Spinal cord (tissue), 10 donors: ENCODE data around the gene GPAT3. TPM values are rescaled to one million over a fixed set of nuclear protein-coding genes. Genes with fewer than 3 reads are reported as not detected.

Experiments
- DNase-seq, 6 donors: peaks; one replicate each; pipeline versions ENCODE4 v3.0.0 to v3.0.0-alpha.2; 2013 to 2015; ENCODE audit warnings: low spot score in 6 of 6, low read depth in 4 of 6
- H3K27ac ChIP-seq: one replicate; pipeline ENCODE4 v1.5.1; 2013; ENCODE audit warnings: low read depth, low read length, control low read depth
- H3K27me3 ChIP-seq: one replicate; pipeline ENCODE4 v1.6.1; 2013; ENCODE audit warnings: low read length; ENCODE audit not compliant: control insufficient read depth, insufficient read depth
- H3K36me3 ChIP-seq: one replicate; pipeline ENCODE4 v1.6.1; 2013; ENCODE audit warnings: low read length; ENCODE audit not compliant: control insufficient read depth, insufficient read depth
- H3K4me1 ChIP-seq: one replicate; pipeline ENCODE4 v1.6.1; 2013; ENCODE audit warnings: low read length; ENCODE audit not compliant: control insufficient read depth, insufficient read depth
- H3K4me3 ChIP-seq: one replicate; pipeline ENCODE4 v1.5.1; 2013; ENCODE audit warnings: low read depth, low read length, control low read depth
- H3K9me3 ChIP-seq: one replicate; pipeline ENCODE4 v1.6.1; 2013; ENCODE audit warnings: low read length; ENCODE audit not compliant: control insufficient read depth, insufficient read depth
- WGBS: methylation state at CpG from one replicate; pipeline ENCODE4 v1.1.5; 2013; ENCODE audit warnings: missing lambda C conversion rate; ENCODE audit not compliant: insufficient coverage; 5-methylcytosine and 5-hydroxymethylcytosine counted together
- polyA plus RNA-seq, 2 donors: library from polyadenylated mRNA; unstranded; fragments of 120-200 nt; gene quantifications; one replicate each; pipeline ENCODE4 v1.2.1, GENCODE V29; 2013; ENCODE audit not compliant: insufficient read length in 2 of 2
- total RNA-seq, 2 donors: library from RNA; depleted of rRNA in 1 of 2; stranded (reverse); fragments of 120-200 nt in 1 of 2; fragments of >200 nt in 1 of 2; gene quantifications; one replicate each; pipeline versions ENCODE4 v1.2.3 to v1.2.4, GENCODE V29; 2013 to 2014
- donor health status: healthy.

GPAT3 gene
- total and polyA plus RNA-seq, 4 donors: 3.4 to 7.4 (median 4.0) TPM

- peaks cover 4% of the 10 kb centered on the region for H3K9me3 ChIP-seq
- no CpG with 5 or more reads among the region's 1 CpG for WGBS
- DNase-seq: no peak
- no peaks in the 10 kb centered on the region for H3K36me3 ChIP-seq
- H3K4me1 ChIP-seq: no peaks in the 10 kb centered on the region
- H3K4me3 ChIP-seq: no peak overlapping the region
- no peaks in the 10 kb centered on the region for H3K27me3 ChIP-seq
- no peak overlapping the region for H3K27ac ChIP-seq
Measured at GRCh38 chr4:83625821-83626220, 89.9 kb downstream of the GPAT3 start.

DNA sequence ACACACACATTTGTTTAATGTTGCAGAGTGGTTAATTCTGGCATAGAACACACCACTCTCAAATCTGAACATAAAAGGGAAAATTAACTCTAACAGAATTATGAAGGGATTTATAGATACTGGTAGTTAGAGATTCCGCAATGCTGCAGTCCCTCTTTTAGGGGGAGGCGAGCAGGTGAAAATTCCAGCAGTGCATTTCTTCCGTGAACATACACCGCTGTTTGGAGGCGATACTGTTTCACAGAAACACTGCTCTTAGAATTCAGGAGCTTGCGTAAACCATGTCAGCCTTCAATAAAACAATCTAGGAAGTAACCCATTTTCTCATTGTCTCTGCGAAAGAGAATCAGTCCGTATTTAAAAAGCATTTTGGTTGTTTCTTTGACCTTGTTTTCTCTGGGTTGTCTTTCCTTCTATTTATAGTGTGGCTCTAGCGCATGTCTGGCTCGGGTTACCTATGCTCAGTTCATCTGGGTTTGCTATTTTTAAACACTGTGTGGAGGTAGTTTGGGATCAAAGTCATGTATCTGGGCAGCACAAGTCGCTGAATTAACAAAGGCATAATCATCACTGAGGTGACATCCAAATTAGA lies 90.4 kb downstream of the GPAT3 start:
- 79% methylated on average over 5 of the region's 11 CpGs for WGBS
- Histone ChIP-seq H3K4me3 (no peak overlapping the region), H3K27ac (no peak overlapping the region), H3K4me1 (no peaks in the 10 kb centered on the region), H3K36me3 (no peaks in the 10 kb centered on the region), H3K27me3 (no peaks in the 10 kb centered on the region), H3K9me3 (peaks cover 4% of the 10 kb centered on the region)
- no peak for DNase-seq

DNA sequence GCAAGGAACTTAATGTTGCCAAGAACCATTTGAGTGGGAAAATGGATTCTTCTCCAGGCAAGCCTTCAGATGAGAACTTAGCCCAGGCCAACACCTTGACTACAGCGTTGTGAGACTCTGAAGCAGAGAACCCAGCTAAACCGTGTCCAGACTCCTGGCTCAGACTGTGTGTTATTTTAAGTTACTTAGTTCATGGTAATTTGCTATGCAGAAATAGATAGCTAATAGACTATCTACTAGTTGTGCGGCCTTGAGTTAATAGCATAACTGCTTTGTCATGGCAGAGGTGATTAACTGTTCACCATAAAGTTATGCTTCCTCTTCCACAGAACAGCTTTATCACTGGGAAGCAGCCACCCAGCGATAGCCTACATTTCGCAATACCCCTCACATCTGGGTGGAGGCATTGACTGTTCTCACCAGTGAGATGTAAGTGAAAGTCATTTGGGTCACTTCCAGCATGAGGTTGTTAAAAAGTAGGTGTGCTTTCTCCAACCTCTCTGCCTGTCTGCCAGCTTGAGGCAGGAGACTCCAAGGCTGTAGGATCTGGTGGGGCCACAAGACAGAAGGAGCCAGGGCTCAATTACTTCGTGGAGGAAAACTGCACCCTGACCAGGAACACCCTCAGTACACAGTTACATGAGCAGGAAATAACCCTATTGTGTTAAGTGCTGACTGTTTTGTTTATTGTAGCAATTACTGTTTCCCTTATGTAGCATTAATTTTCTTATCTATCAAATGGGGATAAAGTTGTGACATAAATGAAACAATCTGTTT lies 94.2 kb downstream of the GPAT3 start:
- Histone ChIP-seq H3K27ac (no peak overlapping the region), H3K9me3 (no peaks in the 10 kb centered on the region)
- 100% methylated on average over 1 of the region's 6 CpGs for WGBS

DNA sequence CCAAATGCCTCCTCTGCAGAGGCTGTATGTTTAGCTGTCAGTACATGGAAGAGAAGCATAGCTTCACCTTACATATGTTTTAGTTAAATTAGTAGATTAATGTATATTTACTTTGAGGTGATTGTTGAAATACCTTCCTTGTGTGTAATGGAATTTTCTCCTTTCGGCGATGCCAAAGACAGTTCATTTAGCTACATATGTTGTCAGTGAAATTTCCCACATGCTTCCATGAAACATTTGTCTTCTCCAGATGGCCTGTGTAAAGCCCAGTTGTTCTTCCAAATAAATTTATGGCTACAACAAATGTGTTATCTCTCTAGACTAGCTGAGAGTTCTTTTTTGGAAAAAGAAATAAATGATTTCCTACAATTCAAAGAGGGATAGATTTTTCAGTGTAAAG lies 95.2 kb downstream of the GPAT3 start:
- DNase-seq: peak in 2 of 6 donors; percentile 49 to 87
- Histone ChIP-seq H3K36me3 (no peaks in the 10 kb centered on the region), H3K4me1 (no peaks in the 10 kb centered on the region), H3K27me3 (no peaks in the 10 kb centered on the region), H3K4me3 (no peak overlapping the region), H3K9me3 (no peaks in the 10 kb centered on the region), H3K27ac (no peak overlapping the region)
- WGBS: no CpG with 5 or more reads among the region's 2 CpGs

More for the DNA sequence above, 94.2 kb downstream of the GPAT3 start:
- no peaks in the 10 kb centered on the region for H3K27me3 ChIP-seq
- H3K36me3 ChIP-seq: no peaks in the 10 kb centered on the region
- H3K4me1 ChIP-seq: no peaks in the 10 kb centered on the region
- H3K4me3 ChIP-seq: no peak overlapping the region
- peak in 1 of 6 donors; percentile 21 for DNase-seq

GRCh38 chr4:83636930-83637329 lies 101.0 kb downstream of the GPAT3 start:
- H3K27ac ChIP-seq: no peak overlapping the region
- H3K36me3 ChIP-seq: no peaks in the 10 kb centered on the region
- 90% methylated on average over 2 of the region's 8 CpGs for WGBS
- H3K4me3 ChIP-seq: no peak overlapping the region
- H3K27me3 ChIP-seq: no peaks in the 10 kb centered on the region
- H3K9me3 ChIP-seq: no peaks in the 10 kb centered on the region
- H3K4me1 ChIP-seq: no peaks in the 10 kb centered on the region
- DNase-seq: no peak

DNA sequence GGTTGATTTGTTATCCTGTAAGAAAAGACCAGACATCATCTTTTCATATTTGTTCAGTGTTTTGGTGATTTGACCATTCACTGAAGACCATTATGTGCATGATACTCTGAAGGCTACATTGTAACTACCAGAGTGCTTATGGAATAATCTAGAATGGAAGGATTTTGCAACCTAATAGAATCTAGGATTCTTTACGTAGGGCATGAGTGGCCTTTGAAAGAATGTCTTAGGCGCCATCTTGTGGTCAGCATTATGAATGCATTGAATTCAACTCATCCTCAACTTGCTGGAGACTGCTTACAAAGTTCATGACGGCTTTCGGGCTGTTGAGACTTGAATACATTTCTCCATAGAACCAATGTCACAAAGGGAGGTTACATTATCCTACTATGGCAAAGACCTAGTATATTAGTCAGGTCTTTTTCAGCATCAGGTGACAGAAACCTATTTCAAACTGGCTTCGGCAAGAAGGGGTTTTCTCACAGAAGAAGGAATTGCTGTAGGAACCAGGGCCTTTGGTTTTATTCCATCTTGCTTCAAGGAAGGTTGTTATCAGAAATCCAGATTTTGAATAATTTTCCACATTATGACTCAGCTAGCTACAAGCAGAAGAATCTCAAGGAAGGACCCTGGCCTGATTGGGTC lies 104.1 kb downstream of the GPAT3 start:
- DNase-seq: peak; percentile 62 to 94 (median 74)
- no peak overlapping the region for H3K27ac ChIP-seq
- no peaks in the 10 kb centered on the region for H3K4me1 ChIP-seq
- 100% methylated on average over 1 of the region's 5 CpGs for WGBS
- H3K4me3 ChIP-seq: no peak overlapping the region
- H3K27me3 ChIP-seq: no peaks in the 10 kb centered on the region
- no peaks in the 10 kb centered on the region for H3K9me3 ChIP-seq
- no peaks in the 10 kb centered on the region for H3K36me3 ChIP-seq

DNA sequence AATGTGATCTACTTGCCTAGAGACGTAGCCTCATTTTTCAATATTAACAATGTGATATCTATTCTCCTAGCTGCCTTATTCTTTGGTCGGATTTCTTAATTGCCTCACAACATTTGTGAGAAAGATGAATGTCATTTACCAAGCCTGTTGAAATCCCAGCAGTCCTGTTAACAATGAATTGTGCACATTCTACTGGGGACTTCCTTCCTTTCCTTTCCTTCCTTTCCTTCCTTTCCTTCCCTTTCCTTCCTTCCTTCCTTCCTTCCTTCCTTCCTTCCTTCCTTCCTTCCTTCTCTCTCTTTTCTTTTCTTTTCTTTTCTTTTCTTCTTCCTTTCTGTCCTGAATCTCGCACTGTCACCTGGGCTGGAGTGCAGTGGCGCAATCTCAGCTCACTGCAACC lies 107.1 kb downstream of the GPAT3 start:
- no peak for DNase-seq
- Histone ChIP-seq H3K27me3 (no peaks in the 10 kb centered on the region), H3K9me3 (no peaks in the 10 kb centered on the region), H3K4me3 (no peak overlapping the region), H3K36me3 (no peaks in the 10 kb centered on the region), H3K4me1 (no peaks in the 10 kb centered on the region), H3K27ac (no peak overlapping the region)
- 84% methylated on average over 3 of the region's 4 CpGs for WGBS

DNA sequence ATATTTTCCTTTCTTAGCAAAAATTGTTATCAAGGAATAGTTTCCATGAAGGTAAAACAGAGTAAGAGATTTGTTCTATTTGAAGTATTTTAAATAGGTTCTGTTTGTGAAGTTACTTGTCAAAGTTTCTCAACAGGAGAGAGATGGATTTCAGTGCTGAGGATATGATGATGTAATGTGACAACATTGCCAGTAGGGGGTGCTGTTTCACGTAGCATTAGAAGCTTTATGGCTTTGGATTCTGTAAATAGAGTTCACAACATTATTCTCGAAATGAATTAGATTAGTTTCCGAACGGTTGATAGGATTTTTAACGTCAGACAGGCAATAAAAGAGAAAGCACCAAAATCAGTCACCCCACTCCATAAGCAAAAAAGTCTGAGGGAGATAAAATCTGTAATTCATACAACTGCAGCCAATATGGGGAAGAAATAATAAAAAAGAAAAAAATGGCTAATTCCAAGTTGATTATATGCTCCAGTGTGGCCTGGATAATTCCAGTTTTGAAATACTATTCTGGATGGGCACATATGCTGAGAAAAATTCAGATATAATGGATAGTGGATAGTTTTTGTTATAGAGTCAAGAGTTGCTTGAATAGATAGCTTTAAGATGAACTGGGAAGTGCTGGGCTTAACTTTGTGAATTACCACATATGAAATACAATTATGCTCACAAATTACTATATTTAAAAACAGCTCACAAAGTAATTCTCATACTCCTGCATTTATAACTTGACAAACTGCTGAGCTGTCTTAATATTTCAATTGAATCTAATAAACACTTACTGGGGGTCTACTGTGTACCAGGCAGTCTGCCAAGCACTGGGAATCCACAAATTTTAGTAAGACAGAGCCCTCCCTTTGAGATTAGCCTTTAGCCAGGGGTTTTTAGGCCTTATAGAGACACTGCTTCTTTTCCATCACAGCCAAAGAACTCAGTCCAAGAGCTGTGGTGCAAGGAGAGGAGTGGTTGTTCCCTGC lies 109.1 kb downstream of the GPAT3 start:
- no peaks in the 10 kb centered on the region for H3K4me1 ChIP-seq
- no peak overlapping the region for H3K4me3 ChIP-seq
- peak; percentile 49 to 92 (median 64) for DNase-seq
- H3K9me3 ChIP-seq: no peaks in the 10 kb centered on the region
- no peaks in the 10 kb centered on the region for H3K36me3 ChIP-seq
- no peaks in the 10 kb centered on the region for H3K27me3 ChIP-seq
- H3K27ac ChIP-seq: no peak overlapping the region
- WGBS: no CpG with 5 or more reads among the region's 5 CpGs

- Histone ChIP-seq H3K4me1 (no peaks in the 10 kb centered on the region), H3K9me3 (no peaks in the 10 kb centered on the region), H3K27ac (no peak overlapping the region), H3K36me3 (no peaks in the 10 kb centered on the region), H3K27me3 (no peaks in the 10 kb centered on the region), H3K4me3 (no peak overlapping the region)
- DNase-seq: peak in 1 of 6 donors; percentile 57
- 82% methylated on average over 3 of the region's 7 CpGs for WGBS
Measured at GRCh38 chr4:83646538-83647239, 110.8 kb downstream of the GPAT3 start.
